CD4-positive, alpha-beta memory T cell (primary cell): ENCODE results near the gene ZFC3H1. TPM values are rescaled to one million over a fixed set of nuclear protein-coding genes. Genes with fewer than 3 reads are reported as not detected.
A peak's percentile ranks its signal among the peaks of the same experiment; 100 is the strongest.

Experiments
- CTCF ChIA-PET: fragments of 350-600 bp; sonication (Branson Sonifier 250); formaldehyde crosslinking; loops from one replicate; lab custom pipeline; 2021; ENCODE audit warnings: inconsistent platforms; ENCODE audit not compliant: partially characterized antibody; lab: Charles Lee
- POLR2A ChIA-PET: fragments of 350-600 bp; sonication (Branson Sonifier 250); formaldehyde crosslinking; loops from one replicate; lab custom pipeline; 2021; ENCODE audit not compliant: partially characterized antibody; lab: Charles Lee
- DNase-seq, 5 donors: peaks; one replicate each; pipeline versions ENCODE4 v3.0.0 to v3.0.0-alpha.2; 2020 to 2022; ENCODE audit warnings: mixed read lengths in 1 of 5
- H3K27ac ChIP-seq: one replicate; pipeline ENCODE4 v1.7.0; 2013; ENCODE audit warnings: low read depth, low read length
- H3K27me3 ChIP-seq: 2 replicates; pipeline ENCODE4 v1.7.0; 2013; ENCODE audit warnings: mild to moderate bottlenecking, low read length, moderate library complexity; ENCODE audit not compliant: insufficient read depth
- H3K36me3 ChIP-seq: 2 replicates; pipeline ENCODE4 v1.7.0; 2013; ENCODE audit warnings: mild to moderate bottlenecking, low read length, moderate library complexity; ENCODE audit not compliant: insufficient read depth
- H3K4me1 ChIP-seq: 2 replicates; pipeline ENCODE4 v1.7.0; 2013; ENCODE audit warnings: mild to moderate bottlenecking, low read length, moderate library complexity; ENCODE audit not compliant: insufficient read depth
- H3K4me3 ChIP-seq, 2 donors: one replicate each; pipeline ENCODE4 v1.7.0; 2013; ENCODE audit warnings: low read length in 2 of 2, mild to moderate bottlenecking in 1 of 2
- H3K9me3 ChIP-seq, 2 donors: one replicate each; pipeline ENCODE4 v1.7.0; 2013; ENCODE audit warnings: low read length in 2 of 2, control low read depth in 1 of 2; ENCODE audit not compliant: control insufficient read depth in 1 of 2
- H3K27ac Mint-ChIP-seq, 7 donors: one replicate each; pipeline ENCODE4 v1.8.0; 2020 to 2021; ENCODE audit warnings: mixed read lengths in 7 of 7, mild to moderate bottlenecking in 6 of 7, inconsistent platforms in 3 of 7, moderate library complexity in 3 of 7
- H3K27me3 Mint-ChIP-seq, 2 donors: one replicate each; pipeline ENCODE4 v1.8.0; 2020 to 2021; ENCODE audit warnings: mixed read lengths in 2 of 2
- H3K36me3 Mint-ChIP-seq, 2 donors: one replicate each; pipeline ENCODE4 v1.8.0; 2020 to 2021; ENCODE audit warnings: mixed read lengths in 2 of 2, inconsistent platforms in 1 of 2, mild to moderate bottlenecking in 1 of 2
- H3K4me1 Mint-ChIP-seq, 4 donors: one replicate each; pipeline ENCODE4 v1.8.0; 2020 to 2021; ENCODE audit warnings: mixed read lengths in 4 of 4, mild to moderate bottlenecking in 1 of 4
- H3K4me3 Mint-ChIP-seq, 8 donors: one replicate each; pipeline ENCODE4 v1.8.0; 2020 to 2021; ENCODE audit warnings: mixed read lengths in 8 of 8, mild to moderate bottlenecking in 7 of 8, moderate library complexity in 6 of 8, inconsistent platforms in 3 of 8
- H3K9me3 Mint-ChIP-seq, 8 donors: one replicate each; pipeline ENCODE4 v1.8.0; 2020 to 2021; ENCODE audit warnings: mixed read lengths in 8 of 8, mild to moderate bottlenecking in 5 of 8, inconsistent platforms in 3 of 8, moderate library complexity in 1 of 8
- intact Hi-C: fragments of 100-400 bp; cut with micrococcal nuclease; formaldehyde crosslinking; loops from one replicate; pipeline ENCODE4 v1.15.1; 2023
- polyA plus RNA-seq, 2 donors: library from polyadenylated mRNA; unstranded; fragments of 300-500 nt; fragmentation: Illumina TruSeq; gene quantifications; one replicate each; pipeline ENCODE4 v1.2.3, GENCODE V29; 2021
- total RNA-seq, 2 experiments: library from RNA; stranded (reverse); gene quantifications; one replicate each; pipeline ENCODE4 v1.2.3, GENCODE V29; 2021

The ZFC3H1 gene
- total RNA-seq (100 to 1,000 TPM; 118 to 121 TPM), polyA plus RNA-seq (10 to 100 TPM; 15.0 to 30.2 TPM)

GRCh38 chr12:71663561-71664410 is at the start of gene ZFC3H1, which contains the start of gene THAP2:
ZFC3H1 (minus strand) TSS chr12:71663848; CDS start chr12:71663610, 238 bp downstream.
THAP2 (plus strand) TSS chr12:71664301; CDS start chr12:71664510, 209 bp downstream.
- H3K27me3 Mint-ChIP-seq: no peaks in the 10 kb centered on the region
- H3K36me3 ChIP-seq: peaks cover 12% of the 10 kb centered on the region
- ChIA-PET CTCF (interaction anchor here (0.7 to 5.2 kb wide), 16 partner anchors 14 to 173 kb away, joined by 3 to 60 read pairs (median 5); partner anchors contain the start of genes RAB21 and TMEM19), POLR2A (interaction anchor here (0.8 to 6.8 kb wide), 20 partner anchors 8 to 1420 kb away, joined by 3 to 233 read pairs (median 6); partner anchors contain the start of genes CNOT2, RAB21, TBC1D15 and TMEM19)
- peaks cover 41% of the 10 kb centered on the region for H3K4me1 ChIP-seq
- no peaks in the 10 kb centered on the region for H3K9me3 ChIP-seq
- H3K4me3 Mint-ChIP-seq: peak within 1 kb of the TSS; percentile 97 to 100 (median 99)
- H3K9me3 Mint-ChIP-seq: no peaks in the 10 kb centered on the region
- H3K36me3 Mint-ChIP-seq: peaks cover 25 to 42% of the 10 kb centered on the region in 2 donors
- H3K4me3 ChIP-seq: peak within 1 kb of the TSS; percentile 92 to 95
- DNase-seq: peak; percentile 95 to 98 (median 97)
- intact Hi-C loops: loop anchor here (1.0 to 2.0 kb wide), 7 partner anchors 23 to 1925 kb away; partner anchors contain the start of genes CNOT2, RAB21, RAB3IP and TBC1D15
- H3K27ac Mint-ChIP-seq: peak within 1 kb of the TSS; percentile 98 to 100 (median 100)
- H3K4me1 Mint-ChIP-seq: peaks cover 30 to 69% (median 44%) of the 10 kb centered on the region in 4 donors
- no peaks in the 10 kb centered on the region for H3K27me3 ChIP-seq
- H3K27ac ChIP-seq: peak within 1 kb of the TSS; percentile 96

DNA sequence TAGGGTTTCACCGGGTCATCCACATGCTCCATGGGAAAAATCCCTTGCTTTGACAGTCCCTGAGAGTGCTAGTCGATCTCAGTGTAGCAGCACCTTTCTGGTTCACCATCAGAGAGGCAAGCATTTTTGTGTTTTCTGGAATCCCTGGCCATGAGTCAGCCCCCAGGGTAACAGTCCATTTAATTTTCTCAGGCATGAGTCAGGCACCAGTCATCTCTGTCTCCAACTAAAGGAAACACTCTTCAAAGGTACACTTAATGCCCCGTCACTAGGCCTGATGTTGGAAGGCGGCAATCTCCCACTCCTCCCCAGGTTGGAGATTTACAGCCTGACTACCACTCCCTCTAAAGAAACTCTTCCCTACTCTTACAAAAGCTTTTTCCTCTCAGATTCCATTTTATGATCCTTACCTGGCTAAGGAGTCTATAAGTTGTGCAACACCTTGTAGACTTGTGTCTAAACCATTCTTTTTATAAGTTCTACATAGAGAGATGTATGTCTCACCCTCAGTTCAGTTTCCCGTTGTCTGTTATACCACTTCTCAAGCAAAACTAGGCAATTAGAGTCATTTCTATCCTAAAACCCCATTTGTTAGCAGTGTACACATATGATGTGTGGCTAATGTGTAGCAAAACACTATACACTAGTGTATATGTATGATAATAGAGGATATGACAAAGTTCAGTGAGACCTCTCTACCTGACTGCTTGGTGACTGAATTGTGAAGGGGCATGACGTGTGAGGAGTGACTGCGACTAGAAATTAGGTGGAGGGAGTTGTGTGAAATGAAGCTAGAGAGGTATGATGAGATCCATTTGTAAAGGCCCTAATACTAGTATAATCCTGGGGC is 46.9 kb upstream of the ZFC3H1 start:
- Mint-ChIP-seq H3K4me3 (no peak overlapping the region), H3K4me1 (peaks cover 4 to 11% (median 8%) of the 10 kb centered on the region in 4 donors), H3K27ac (no peak overlapping the region), H3K9me3 (peaks cover 0 to 45% (median 36%) of the 10 kb centered on the region in 8 donors), H3K27me3 (no peaks in the 10 kb centered on the region), H3K36me3 (peaks cover 1 to 20% of the 10 kb centered on the region in 2 donors)
- Histone ChIP-seq H3K27ac (no peak overlapping the region), H3K4me3 (no peak overlapping the region), H3K4me1 (no peaks in the 10 kb centered on the region), H3K27me3 (no peaks in the 10 kb centered on the region), H3K9me3 (peaks cover 0 to 8% of the 10 kb centered on the region in 2 donors), H3K36me3 (no peaks in the 10 kb centered on the region)
- intact Hi-C loops: no loop called here
- POLR2A ChIA-PET: no interaction called here
- DNase-seq: no peak
- CTCF ChIA-PET: no interaction called here

DNA sequence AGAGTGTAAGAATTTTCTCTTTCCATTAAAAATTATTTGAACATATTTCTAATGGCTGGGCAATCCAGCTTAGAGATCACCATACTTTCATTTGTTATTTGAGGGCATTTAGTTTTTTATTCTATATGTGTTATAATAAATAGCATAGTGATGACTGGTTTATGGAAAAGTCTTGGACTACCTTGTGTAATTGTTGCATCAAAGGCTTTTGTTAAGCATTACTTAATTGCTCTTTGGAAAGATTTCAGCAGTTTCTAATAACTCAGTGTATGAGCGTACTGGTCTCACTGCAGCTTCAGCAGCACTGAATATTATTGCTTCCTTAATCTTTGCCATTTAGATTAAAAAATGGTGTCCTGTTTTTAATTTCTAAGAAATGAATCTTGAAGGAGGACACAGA is 45.0 kb upstream of the ZFC3H1 start:
- peaks cover 4 to 11% (median 8%) of the 10 kb centered on the region in 4 donors for H3K4me1 Mint-ChIP-seq
- H3K27me3 ChIP-seq: no peaks in the 10 kb centered on the region
- no peak overlapping the region for H3K4me3 Mint-ChIP-seq
- no peaks in the 10 kb centered on the region for H3K4me1 ChIP-seq
- ChIA-PET CTCF (interaction anchor here (1.0 to 1.3 kb wide), 3 partner anchors 39 to 316 kb away, joined by 3 to 6 read pairs (median 3); no protein-coding TSS in a partner anchor), POLR2A (no interaction called here)
- no peak overlapping the region for H3K27ac ChIP-seq
- H3K27me3 Mint-ChIP-seq: no peaks in the 10 kb centered on the region
- H3K4me3 ChIP-seq: no peak overlapping the region
- peaks cover 11 to 27% of the 10 kb centered on the region in 2 donors for H3K36me3 Mint-ChIP-seq
- intact Hi-C loops: no loop called here
- peaks cover 0 to 8% of the 10 kb centered on the region in 2 donors for H3K9me3 ChIP-seq
- H3K27ac Mint-ChIP-seq: no peak overlapping the region
- no peak for DNase-seq
- no peaks in the 10 kb centered on the region for H3K36me3 ChIP-seq
- peaks cover 0 to 31% (median 23%) of the 10 kb centered on the region in 8 donors for H3K9me3 Mint-ChIP-seq

DNA sequence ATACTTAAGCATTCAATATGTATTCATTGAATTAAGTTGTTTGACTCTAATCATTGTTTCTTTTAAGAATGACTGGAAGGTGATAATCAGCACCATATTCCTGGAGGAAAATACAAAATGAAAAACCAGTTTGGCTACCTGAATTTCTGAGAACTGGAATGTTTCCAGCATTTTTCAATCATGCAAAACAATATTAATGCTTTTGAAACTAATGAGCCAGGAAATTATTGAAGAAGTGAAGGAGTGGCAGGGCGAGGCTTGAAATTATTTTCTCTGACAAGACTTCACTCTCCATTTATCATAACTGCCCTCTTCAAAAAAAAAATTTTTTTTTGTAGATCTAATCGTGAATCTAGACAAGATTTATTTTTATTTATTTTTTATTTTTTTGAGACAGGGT is 41.3 kb upstream of the ZFC3H1 start:
- H3K27me3 Mint-ChIP-seq: no peaks in the 10 kb centered on the region
- ChIA-PET CTCF (interaction anchor here (1.0 kb wide), 1 partner anchor 12 kb away, joined by 3 read pairs; no protein-coding TSS in a partner anchor), POLR2A (no interaction called here)
- peaks cover 26 to 42% of the 10 kb centered on the region in 2 donors for H3K36me3 Mint-ChIP-seq
- H3K4me1 Mint-ChIP-seq: peaks cover 4 to 11% (median 8%) of the 10 kb centered on the region in 4 donors
- intact Hi-C loops: no loop called here
- no peak for DNase-seq
- H3K27ac Mint-ChIP-seq: no peak overlapping the region
- Histone ChIP-seq H3K27me3 (no peaks in the 10 kb centered on the region), H3K36me3 (no peaks in the 10 kb centered on the region), H3K4me3 (no peak overlapping the region), H3K27ac (no peak overlapping the region), H3K9me3 (no peaks in the 10 kb centered on the region), H3K4me1 (no peaks in the 10 kb centered on the region)
- H3K4me3 Mint-ChIP-seq: no peak overlapping the region
- H3K9me3 Mint-ChIP-seq: peaks cover 0 to 6% (median under 1%) of the 10 kb centered on the region in 8 donors

DNA sequence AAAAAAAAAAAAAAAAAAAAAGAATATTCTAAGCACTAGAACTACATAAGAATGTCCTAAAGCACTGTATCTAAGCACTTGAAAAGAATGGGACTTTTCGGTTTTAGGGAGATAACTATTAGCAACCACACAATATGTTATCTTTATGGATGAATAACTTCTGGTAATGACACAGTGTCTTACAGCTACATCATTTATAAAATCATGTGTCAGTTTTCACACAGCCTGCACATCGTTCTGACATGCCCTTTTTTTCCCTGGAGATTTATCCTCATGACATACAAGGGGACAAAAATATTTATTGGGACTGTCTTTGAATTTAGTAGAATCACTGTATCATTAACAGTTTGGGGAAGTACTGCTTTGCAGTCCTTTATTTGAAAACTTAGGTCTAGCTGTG is 39.6 kb upstream of the ZFC3H1 start:
- no peak for DNase-seq
- H3K27me3 ChIP-seq: no peaks in the 10 kb centered on the region
- no peak overlapping the region for H3K4me3 ChIP-seq
- no peak overlapping the region for H3K27ac ChIP-seq
- intact Hi-C loops: no loop called here
- POLR2A ChIA-PET: interaction anchor here (1.8 kb wide), 1 partner anchor 17 kb away, joined by 7 read pairs; the partner anchor contains the start of gene TMEM19
- H3K27me3 Mint-ChIP-seq: no peaks in the 10 kb centered on the region
- no peak overlapping the region for H3K4me3 Mint-ChIP-seq
- no peaks in the 10 kb centered on the region for H3K36me3 ChIP-seq
- H3K27ac Mint-ChIP-seq: peak overlapping the region in 1 of 7 donors; percentile 41
- no peaks in the 10 kb centered on the region for H3K9me3 ChIP-seq
- CTCF ChIA-PET: interaction anchor here (1.2 to 1.3 kb wide), 2 partner anchors 44 to 67 kb away, joined by 4 to 8 read pairs; no protein-coding TSS in a partner anchor
- peaks cover 4 to 9% (median 6%) of the 10 kb centered on the region in 4 donors for H3K4me1 Mint-ChIP-seq
- H3K9me3 Mint-ChIP-seq: no peaks in the 10 kb centered on the region
- peaks cover 40 to 52% of the 10 kb centered on the region in 2 donors for H3K36me3 Mint-ChIP-seq
- H3K4me1 ChIP-seq: no peaks in the 10 kb centered on the region

DNA sequence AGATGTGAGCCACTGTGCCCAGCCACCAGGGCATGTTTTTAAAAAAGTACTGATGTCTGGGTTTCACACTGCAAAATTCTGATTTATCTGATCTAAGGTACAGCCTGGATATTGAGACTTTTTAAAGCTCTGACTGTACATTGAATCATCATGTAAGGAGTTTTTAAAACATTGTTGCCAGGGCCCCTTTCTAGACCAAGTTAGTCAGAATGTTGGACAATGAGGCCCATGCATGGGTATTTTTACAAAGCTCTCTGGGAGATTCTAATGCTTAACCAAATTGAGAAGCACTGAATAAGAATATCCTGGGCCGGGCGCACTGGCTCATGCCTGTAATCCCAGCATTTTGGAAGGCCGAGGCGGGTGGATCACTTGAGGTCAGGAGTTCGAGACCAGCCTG is 38.9 kb upstream of the ZFC3H1 start:
- no peak overlapping the region for H3K4me3 Mint-ChIP-seq

More for the DNA sequence above, 38.9 kb upstream of the ZFC3H1 start:
- no peak for DNase-seq
- no peaks in the 10 kb centered on the region for H3K4me1 ChIP-seq
- Mint-ChIP-seq H3K4me1 (peaks cover 0 to 3% (median 1%) of the 10 kb centered on the region in 4 donors), H3K36me3 (peaks cover 45 to 52% of the 10 kb centered on the region in 2 donors), H3K27me3 (no peaks in the 10 kb centered on the region), H3K9me3 (no peaks in the 10 kb centered on the region), H3K27ac (no peak overlapping the region)
- H3K36me3 ChIP-seq: no peaks in the 10 kb centered on the region
- ChIA-PET CTCF (no interaction called here), POLR2A (interaction anchor here (1.8 kb wide), 1 partner anchor 17 kb away, joined by 7 read pairs; the partner anchor contains the start of gene TMEM19)
- no peaks in the 10 kb centered on the region for H3K9me3 ChIP-seq
- intact Hi-C loops: no loop called here
- no peak overlapping the region for H3K27ac ChIP-seq
- no peak overlapping the region for H3K4me3 ChIP-seq
- no peaks in the 10 kb centered on the region for H3K27me3 ChIP-seq
